Activated gamma-delta T cell treated with anti-CD3 and anti-CD28 coated beads, Interleukin-2, amount 50 U/mL, for 16 hours (primary cell): ENCODE results near the gene TAF1B.

Experiments used
- DNase-seq: peaks from one replicate; pipeline ENCODE4 v3.0.0-alpha.2; 2020; ENCODE audit warnings: low read depth

Gene TAF1B

DNA sequence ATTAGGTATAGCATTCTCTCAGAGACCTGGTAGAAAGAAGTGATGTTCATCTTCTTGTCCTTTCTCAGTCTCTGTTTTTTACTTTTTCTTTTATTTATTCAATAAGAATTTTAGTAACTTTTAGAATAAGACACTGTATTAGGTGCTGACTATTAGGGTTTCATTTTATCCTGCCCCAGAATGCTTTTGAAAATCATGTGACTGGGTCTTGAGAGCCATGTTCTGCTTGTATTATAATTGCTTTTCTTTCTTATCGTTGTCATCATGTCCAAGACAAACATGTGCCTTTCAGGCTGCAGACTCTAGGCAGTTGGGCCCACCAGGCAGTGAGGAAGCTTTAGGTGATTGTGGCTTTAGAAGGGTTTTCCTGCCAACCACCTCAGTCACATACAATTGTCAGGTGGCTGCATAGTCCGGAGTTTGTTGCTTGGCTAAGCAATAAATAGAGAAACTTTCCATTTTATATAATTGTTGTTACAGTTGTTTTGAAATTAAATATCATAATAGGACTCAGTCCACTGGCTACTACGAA is 123.3 kb downstream of the TAF1B start:
- DNase-seq, result no peak

DNA sequence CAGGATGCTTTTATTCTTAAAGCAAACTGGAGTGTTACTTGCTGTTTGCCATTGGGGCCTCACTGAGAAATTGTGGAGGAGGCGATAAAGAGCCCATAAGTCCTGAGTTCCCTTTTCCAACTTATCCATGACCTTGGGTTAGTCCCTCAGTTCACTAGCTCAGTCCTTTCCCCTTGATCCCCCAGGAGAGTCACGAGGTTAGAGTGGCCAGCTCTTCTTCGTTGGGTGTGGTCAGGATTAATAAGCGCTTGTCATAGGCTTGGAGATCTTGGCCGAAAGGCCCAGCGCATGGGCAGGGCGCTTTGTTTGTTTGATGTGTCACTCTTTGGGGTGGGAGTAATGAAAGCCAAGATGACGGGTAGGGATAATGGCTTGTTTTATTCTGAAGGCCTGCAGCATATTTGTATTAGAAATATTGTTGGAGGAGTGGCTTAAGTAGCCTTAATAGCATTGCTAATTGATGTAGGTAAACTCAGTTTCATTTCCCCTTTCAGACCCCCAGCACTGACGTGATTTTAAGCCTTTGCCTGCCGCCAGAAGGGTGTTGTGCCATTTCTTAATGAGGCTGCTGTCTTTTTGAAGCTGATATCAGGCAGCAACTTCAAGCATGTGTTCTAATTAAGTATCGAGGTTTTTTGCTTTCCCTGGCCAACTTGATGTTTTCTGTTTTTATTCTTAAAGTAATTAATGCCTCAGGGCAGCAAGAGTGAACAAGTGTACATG is 123.9 kb downstream of the TAF1B start:
- DNase-seq, result no peak

DNA sequence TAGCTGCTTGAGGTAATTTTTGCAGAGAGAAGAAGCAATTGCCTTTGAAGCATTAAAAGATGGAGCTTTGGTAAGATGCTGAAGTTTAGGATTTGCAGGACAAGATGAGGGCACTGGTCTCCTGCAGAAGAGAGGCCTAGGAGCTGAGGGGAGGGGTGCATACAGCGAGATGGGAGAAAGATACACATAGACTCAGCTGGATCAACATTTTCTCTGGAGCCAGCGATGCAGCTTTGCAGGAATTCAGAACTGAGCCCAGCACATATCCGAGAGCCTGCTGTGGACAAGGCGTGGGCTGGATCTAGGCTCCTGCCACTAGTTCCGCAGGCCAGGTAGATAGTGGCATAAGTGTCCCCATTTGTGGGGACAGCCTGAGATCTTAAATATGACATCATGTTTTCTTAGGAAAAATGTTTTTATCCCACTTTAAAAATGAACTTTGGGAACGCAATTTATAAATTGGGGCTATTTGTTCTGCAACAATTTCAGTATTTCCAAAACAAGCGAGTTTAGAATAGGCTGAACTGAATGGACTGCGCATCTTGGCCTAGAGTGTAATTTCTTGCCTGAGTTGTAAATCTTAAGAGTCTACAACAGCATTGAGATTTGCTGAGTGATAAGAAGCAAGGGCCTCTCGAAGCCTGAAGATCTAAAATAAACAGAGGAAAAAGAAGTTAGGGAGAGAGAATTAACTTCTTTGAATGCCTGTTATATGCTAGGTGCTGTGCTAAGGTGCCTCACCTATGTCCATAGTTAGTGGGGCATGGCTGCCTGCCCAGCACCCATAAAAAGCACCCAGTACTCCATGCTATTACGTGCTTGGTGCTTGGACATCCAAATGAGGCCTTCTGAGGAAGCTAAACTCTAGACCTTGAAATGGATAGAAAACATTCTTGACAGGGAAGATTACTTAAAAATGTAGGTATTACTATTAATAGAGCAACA is 125.6 kb downstream of the TAF1B start:
- no peak for DNase-seq

DNA sequence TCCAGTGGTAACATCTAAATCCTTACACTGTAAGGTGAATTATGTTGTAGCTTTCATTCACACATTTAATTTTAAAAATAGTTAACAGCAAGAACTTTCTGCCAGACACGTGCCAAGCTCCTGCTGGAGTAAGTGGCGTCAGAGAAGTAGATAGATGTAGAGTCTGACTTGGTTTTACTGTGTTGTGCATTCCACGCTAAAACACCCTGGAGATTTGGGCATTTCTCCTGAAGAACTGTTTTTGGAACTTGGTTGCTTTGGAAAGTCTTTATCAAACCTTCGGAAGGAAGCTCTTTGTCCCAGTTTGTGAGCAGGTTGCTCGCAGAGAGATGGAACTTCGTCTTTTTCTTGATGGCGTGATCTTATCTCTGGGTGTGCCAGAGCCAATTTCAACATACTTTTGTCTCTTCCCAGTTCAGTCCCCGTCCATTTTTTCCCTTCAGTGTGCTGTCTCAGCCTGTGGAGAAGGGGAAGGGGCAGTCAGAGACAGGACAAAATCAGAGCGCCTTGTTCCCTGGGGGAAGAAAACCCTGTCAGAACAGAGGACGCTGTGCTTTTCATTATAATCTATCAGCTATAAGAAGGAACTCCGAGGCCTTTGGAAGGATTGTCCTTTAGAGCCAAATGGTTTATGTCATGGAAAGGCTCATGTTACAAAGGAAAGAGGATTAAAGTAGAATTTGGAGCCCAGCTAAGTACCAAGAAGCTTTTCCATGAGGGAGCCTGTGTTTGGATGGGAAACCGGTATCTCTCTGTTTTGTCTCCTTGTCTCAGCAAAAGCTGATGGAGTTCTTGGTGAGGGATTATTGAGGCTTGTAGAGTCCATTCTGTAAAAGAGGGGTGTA is 127.1 kb downstream of the TAF1B start:
- DNase-seq, result no peak

DNA sequence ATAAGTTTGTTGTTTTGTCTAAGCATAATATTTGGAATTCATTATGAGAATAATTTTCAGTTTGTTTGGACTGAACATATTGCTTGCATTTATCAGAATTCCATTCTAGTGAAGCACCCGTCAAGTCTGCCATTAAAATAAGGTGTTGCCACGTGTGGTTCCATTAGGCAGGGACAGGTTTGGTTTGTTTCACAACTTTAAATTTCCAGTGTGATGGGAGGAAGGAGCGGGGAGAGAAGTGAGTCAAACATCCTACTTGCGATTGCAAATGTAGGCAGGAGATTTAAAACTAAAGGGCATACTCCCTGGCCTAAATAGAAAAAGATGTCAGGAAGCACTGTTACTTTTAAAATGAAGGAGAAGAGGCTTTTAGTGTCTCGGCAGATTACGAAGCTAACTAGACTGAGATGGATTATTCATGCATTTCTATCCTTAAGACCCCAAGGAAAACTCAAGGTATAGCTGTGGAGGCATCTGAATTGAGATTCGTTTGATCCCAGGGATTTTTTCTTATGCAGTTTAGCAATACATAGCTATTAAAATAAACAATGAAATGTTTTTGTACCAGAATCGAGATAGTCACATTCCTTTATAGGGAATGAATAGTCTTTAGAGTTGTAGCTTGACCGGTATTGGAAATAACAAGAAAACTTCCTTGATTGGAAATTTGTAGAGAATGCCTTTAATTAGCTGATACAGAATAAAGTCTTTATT is 128.0 kb downstream of the TAF1B start:
- no peak for DNase-seq

DNA sequence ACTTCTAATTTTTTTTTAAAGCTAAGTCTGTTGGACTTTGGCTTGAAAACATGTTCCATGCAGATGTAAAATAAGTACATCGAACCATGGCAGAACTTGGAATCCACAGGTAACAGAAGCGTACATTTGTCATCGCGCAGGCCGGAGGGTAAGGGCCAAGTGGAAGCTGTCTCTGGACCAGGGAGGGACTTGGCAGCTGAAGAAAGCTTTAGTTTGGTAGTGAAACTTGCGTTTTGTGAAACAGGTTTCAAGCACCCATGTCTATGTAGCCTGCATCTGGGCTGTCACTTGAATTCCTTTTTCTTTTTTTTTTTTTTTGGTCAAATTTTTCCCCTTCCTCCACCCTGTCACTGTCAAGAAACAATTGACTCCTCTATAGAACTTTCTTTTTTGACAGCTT is 128.6 kb downstream of the TAF1B start:
- no peak for DNase-seq

DNA sequence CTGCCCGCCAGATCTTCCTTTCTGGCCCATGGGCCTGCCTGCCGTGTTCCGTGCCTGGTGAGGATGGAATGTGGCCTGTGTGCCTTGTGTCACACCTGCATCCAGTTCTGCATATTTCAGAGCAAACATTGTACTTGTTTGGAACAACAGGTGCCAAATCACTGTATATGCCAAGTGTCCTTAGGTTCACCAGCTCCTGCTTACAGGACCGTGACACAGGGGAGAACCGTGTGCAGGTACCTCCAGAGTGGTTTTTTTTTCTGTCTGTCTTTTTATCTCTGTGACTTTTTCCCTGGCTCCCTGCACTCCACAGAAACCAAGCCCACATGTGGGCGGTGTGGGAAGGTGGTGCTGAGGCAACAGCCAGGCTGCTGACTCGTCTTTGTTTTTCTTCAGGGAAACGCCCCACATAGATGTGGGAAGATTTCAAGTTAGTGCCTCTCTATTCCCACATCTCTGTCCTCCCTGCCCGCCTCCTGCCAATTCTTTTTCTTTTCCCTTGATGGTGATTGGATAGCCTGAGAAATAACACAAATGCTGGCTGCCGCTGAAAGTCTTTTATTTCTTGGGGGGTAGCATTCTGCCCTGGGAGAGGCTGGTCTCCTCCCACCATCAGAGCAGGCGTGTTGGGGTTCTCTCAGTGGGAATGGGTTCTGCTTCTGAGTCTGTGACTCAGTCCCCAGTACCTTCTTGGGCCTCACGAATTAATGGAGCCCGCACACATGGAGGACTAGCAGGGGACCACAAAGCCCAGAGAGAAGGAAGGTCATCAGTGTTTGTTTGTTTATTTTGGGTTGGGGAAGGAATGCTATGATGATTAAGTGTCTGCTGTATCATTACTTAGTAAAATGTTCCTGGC is 129.6 kb downstream of the TAF1B start:
- no peak for DNase-seq

DNA sequence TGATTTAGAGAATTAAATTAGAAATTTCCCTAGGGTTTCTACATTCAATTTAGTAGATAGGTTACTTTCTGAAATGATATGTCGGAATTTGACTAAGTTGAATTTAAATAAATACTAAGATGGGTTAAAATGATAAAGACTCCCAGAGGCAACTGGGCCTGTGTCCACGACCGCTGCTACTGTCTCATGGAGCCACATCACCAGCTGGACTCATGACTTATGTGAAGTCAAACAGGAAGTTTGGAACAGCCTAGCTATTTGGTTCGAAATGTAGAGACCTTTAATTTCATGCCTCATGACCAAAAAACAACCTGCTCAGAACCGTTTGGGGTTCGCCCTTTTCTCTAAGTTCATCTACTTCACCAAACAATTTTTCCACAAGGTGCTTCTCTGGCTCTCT is 130.4 kb downstream of the TAF1B start:
- no peak for DNase-seq

DNA sequence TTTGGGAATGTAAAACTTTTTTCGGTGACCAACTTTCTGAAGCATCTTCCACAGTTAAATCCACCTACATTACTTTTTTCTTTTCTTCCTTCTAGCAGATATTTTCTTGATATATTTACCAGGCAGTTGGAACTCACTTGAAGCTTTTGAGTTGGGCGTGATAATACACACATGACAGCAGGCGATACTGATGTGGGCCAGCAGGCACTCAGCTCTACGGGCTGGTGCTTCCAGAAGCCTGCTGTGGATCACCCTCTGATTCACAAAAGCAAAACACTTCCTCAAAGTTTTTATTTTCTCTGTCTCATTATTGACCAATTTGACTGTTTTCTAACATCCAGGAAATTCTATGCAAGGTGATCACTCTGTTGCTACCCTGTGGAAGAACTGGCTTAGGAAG is 131.1 kb downstream of the TAF1B start:
- no peak for DNase-seq

DNA sequence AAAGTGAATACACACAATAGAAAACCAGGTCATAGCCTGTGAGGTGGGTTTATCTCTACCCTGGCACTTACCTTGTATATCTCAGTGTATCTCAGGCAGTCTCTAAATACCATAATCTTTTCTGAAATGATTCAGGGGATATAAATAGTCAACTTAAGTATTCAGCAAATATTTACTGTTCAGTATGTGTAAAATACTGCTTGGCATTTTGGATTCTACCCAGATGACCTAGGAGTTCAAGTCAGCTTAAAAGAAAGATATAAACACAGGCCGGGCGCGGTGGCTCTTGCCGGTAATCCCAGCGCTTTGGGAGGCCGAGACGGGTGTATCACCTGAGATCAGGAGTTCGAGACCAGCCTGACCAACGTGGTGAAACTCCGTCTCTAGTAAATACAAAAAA is 132.1 kb downstream of the TAF1B start:
- no peak for DNase-seq

DNA sequence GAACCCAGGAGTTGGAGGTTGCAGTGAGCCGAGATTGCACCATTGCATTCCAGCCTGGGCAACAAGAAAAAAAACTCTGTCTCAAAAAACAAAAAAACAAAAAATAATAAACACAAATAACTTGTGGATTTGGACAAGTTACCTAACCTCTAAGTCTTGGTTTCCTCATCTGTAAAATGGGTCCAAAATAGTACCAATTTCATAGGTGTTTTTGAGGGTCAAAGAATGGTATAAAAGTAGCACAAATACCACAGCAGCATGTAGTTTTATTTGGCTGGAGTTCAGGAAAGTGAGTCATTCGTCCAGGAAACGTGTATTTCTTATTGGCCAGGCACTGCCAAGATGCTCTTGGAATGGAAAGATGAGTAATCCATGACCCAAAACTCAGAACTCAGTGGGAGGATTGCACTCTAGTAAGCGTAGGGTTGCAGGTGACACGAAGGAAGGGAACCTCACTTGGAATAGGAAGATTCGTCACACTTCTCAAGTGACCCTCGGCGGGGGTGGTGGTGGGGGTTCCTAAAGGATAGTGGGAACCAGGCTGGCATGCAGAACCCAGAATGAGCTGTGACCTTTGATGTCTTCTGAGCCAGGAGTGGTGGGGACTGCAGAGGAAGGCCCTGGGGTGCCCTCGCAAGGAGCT is 132.7 kb downstream of the TAF1B start:
- no peak for DNase-seq

DNA sequence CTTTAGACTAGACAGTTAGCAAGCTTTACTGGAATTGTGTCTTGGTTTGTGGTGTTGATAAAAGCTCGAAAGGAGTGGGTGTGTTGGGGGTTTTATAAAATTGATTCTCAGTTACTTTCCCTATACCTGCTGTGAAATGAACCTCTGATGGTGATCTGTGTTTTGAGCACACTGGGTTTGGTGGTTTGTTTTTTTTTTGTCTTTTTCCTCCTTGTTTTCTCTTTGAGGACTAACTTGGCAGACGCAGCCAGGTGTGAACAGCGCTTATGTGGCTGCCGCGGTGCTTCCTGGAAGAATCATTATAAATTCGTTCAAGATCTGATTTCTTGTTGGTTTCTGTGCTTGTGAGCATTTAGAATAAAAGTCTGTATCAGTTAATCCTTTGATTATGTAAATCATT is 136.7 kb downstream of the TAF1B start:
- DNase-seq, result no peak

DNA sequence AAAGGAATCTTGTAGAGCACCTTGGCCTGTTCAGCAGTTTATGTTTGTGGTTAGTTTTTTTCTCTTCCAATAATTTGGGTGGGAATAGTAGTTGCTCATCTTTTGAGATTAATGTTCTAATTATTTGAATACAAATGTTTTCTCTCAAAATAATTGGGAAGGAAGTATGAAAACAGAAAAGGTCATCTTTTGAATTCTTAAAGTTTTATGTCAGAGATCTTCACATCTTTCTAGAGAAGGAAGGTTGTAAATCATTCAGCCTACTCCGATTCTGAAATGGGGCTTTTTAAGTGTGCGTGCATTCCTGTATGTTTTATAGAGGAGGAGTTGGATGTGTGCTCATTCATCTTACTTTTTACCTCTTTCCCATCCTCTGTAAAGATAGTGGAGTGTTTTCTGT is 137.2 kb downstream of the TAF1B start:
- DNase-seq, result no peak

DNA sequence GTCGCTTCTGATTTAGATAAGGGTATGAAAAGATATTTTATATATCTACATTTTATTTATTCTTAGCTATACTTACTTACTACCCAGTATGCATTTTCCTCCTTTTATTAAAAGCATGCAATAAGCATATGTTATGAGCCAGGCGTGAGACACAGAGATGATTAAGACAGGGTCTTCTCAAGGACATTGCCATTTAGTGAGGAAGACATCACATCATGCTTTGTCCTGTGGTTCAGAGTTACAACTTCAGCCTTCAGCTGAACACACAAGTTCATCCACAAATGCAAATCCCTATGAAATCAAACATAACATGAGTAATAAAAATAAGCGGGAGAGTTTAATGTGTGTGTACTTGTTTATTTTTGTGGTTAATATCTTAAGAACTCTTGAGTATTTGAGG is 138.4 kb downstream of the TAF1B start:
- DNase-seq, result no peak

DNA sequence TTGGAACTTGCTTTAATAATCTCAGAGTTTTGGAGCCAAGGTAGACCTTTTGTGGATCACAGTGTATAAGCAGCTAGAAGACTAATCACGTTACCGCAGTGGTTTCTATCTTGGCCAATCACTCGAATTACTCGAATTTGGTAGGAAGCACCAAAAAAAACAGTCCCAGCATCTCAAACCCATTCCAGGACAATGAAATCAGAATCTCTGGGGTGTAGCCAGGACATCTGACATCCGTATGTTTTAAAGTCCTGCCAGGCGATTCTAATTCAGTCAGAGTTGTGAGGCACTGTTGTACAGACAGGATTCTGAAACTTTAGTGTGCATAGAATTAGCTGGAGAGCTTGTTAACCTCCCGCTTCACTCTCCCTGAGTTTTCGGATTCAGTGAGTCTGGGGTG is 139.0 kb downstream of the TAF1B start:
- no peak for DNase-seq

DNA sequence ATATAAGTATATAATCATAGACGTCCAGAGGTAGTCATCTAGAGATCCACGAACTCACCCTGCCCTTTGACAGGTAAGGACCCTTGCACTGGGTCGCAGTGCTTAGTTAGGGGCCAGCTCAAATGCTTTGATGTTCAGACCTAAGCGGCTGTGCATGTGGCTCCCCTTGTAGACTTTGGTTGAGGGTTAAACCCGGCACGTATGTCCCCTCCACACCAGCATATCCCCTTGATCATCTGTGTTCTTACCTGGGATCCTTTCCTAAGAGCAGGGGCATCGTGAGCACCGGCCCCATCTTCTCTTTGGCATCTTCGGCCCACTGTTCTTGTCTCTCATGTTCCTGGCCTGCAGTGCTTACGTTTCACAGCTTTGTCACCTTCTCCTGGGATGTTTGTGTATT is 139.6 kb downstream of the TAF1B start:
- no peak for DNase-seq

DNA sequence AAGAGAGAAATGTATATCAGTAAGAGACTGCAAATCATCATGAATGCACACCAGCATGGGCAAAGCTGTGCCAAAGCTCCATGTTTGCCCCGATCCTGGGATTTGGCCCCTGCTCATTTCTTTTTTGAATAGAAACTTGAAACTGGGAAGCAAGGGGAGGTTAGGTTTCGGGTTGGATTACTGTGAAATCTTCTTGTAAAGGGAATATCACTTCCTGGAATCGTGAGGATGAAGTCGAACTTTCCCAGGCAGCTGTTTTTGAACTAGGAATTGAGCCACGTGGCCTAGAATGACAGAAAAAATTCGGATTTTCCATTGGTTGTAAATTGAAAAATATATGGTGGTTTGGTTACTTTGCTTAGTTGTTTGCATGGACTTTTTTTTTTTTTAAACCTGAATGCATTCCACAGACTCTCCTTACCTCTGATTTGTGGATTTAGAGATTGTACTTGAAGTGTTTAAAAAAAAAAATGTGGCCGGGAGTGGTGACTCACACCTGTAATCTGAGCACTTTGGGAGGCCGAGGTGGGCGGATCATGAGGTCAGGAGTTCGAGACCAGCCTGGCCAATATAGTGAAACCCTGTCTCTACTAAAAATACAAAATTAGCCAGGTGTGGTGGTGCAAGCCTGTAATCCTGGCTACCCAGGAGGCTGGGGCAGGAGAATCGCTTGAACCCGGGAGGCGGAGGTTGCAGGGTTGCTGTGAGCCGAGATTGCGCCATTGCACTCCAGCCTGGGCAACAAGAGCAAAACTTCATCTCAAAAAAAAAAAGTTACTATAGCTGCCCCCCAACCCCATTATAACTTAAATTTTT is 140.3 kb downstream of the TAF1B start:
- no peak for DNase-seq
